Heart right ventricle (tissue), 16 donors: ENCODE measurements around the gene NDRG3. TPM values are rescaled to one million over a fixed set of nuclear protein-coding genes. Genes with fewer than 3 reads are reported as not detected.

Experiments
- ATAC-seq, 8 donors: fragments of 200-7000 bp; cut with Tn5 transposase; one replicate each; pipeline ENCODE4 v1.9.1; 2020; ENCODE audit warnings: mild to moderate bottlenecking in 8 of 8, moderate library complexity in 8 of 8, moderate number of reproducible peaks in 1 of 8
- DNase-seq, 2 donors: peaks; one replicate each; pipeline ENCODE4 v3.0.0-alpha.2; 2020
- H3K27ac ChIP-seq, 10 donors: fragments of 200-600 bp; sonication (generic) in 2 of 10; one replicate each; pipeline versions ENCODE4 v1.5.0 to v1.8.0; 2020 to 2022; ENCODE audit warnings: mild to moderate bottlenecking in 3 of 10
- H3K27me3 ChIP-seq, 7 donors: fragments of 200-600 bp; one replicate each; pipeline ENCODE4 v1.8.0; 2021 to 2022; ENCODE audit warnings: mild to moderate bottlenecking in 2 of 7
- H3K36me3 ChIP-seq, 9 donors: fragments of 200-600 bp; sonication (generic) in 1 of 9; one replicate each; pipeline versions ENCODE4 v1.5.0 to v1.8.0; 2020 to 2022; ENCODE audit warnings: mild to moderate bottlenecking in 2 of 9
- H3K4me1 ChIP-seq, 9 donors: fragments of 200-600 bp; sonication (generic) in 1 of 9; one replicate each; pipeline versions ENCODE4 v1.5.0 to v1.8.0; 2020 to 2022; ENCODE audit warnings: mild to moderate bottlenecking in 4 of 9
- H3K4me3 ChIP-seq, 10 donors: fragments of 200-600 bp; sonication (generic) in 2 of 10; one replicate each; pipeline versions ENCODE4 v1.5.0 to v1.8.0; 2020 to 2022; ENCODE audit warnings: mild to moderate bottlenecking in 7 of 10, moderate library complexity in 2 of 10
- H3K9me3 ChIP-seq, 11 donors: fragments of 200-600 bp in 10 of 11; sonication (generic) in 2 of 11; one replicate each; pipeline versions ENCODE4 v1.5.0 to v1.8.0; 2013 to 2022; ENCODE audit warnings: mild to moderate bottlenecking in 2 of 11, control low read depth in 1 of 11, moderate library complexity in 1 of 11
- WGBS, 2 donors: extraction: QIAGEN DNeasy Blood & Tissue Kit; methylation state at CpG; one replicate each; pipeline ENCODE4 v1.1.7; 2013; ENCODE audit warnings: inconsistent platforms in 1 of 2; 5-methylcytosine and 5-hydroxymethylcytosine counted together
- intact Hi-C, 10 donors: fragments of 100-400 bp; cut with DNase I; formaldehyde crosslinking; loops; one replicate each; pipeline versions ENCODE4 v1.11.1 to v1.14.2; 2022
- long read RNA-seq, 3 donors: library from polyadenylated mRNA; unstranded; transcript quantifications; one replicate each; pipeline ENCODE4 v2.0.0, GENCODE V29; 2020 to 2021
- polyA plus RNA-seq, 2 donors: library from polyadenylated mRNA; stranded (reverse); fragments of 200-250 nt; gene quantifications; one replicate each; pipeline ENCODE4 v1.2.3, GENCODE V29; 2013
- total RNA-seq, 10 donors: library from RNA; stranded (reverse); fragmentation: NEBNext Ultra II Directional in 3 of 10; extraction: Animal tissue kit (Norgen Biotek cat#: 25700) in 3 of 10; gene quantifications; one replicate each; pipeline versions ENCODE4 v1.2.1 to v1.2.4, GENCODE V29; 2021 to 2023
- TF ChIP-seq, protein P1 (sequence below), 9 donors: fragments of 200-600 bp; sonication (generic) in 2 of 9; IDR thresholded peaks; one replicate each; pipeline versions ENCODE4 v1.5.0 to v1.8.0; 2021 to 2022; ENCODE audit warnings: antibody characterized with exemption in 9 of 9, mild to moderate bottlenecking in 5 of 9, moderate library complexity in 1 of 9
- donor health status: Arrhythmogenic right ventricular cardiomyopathy.
- donor health status: ischemic (EF 13 %, LVEDD 7.1; RV severe dilation, severe dysfunction).
- donor health status: healthy with polysubstance abuse.
- donor health status: DM: no; HTN: yes; CAD: no.
- donor health status: DM: no; HTN: no; CAD: no.
- donor health status: ischemic (EF 25% LVEDD 6.9; RV normal size, moderate dysfunction).
- donor health status: ischemic (EF 25% LVEDD 5.7; RV mildly dilated, moderate dysfunction).
- donor health status: healthy.
- donor health status: DM: yes; HTN: yes; CAD: no.
- donor health status: Ischemic cardiomyopathy.
- donor health status: ischemic (EF 35%, LVEDD 5.7; RV mildly dilated, moderate dysfunction).
- donor health status: nonischemic (EF 11% LVEDD 7.7; RV severe dilation, severe dysfunction).
- donor health status: DM: yes; HTN: yes; CAD: no.
- donor health status: PGD.
- donor health status: ischemic (EF 29% LVEDD 5.4; RV normal size, mild dysfunction).
- donor health status: nonischemic (EF 23%, LVEDD 6.1; RV moderate dilation, normal function).

NDRG3 gene
- total RNA-seq, result 10 to 100 TPM; 20.7 to 37.0 (median 30.7) TPM
- polyA plus RNA-seq, result 10 to 100 TPM; 19.3 to 23.8 TPM
- long read RNA-seq, donor 1, transcript NDRG3-201 (16 exons, 2,964 nt), result major isoform, 25 of 53 reads
- long read RNA-seq, donor 1, partial matches to known transcripts, result 4 of 53 reads
- long read RNA-seq, donor 1, other reads (novel, unspliced or antisense), result 16 of 53 reads
- long read RNA-seq, donor 2, transcript NDRG3-201 (16 exons, 2,964 nt), result major isoform, 27 of 63 reads
- long read RNA-seq, donor 2, partial matches to known transcripts, result 8 of 63 reads
- long read RNA-seq, donor 2, other reads (novel, unspliced or antisense), result 22 of 63 reads
- long read RNA-seq, donor 3, transcript NDRG3-201 (16 exons, 2,964 nt), result major isoform, 33 of 82 reads
- long read RNA-seq, donor 3, transcript NDRG3-204 (17 exons, 2,978 nt), result minor isoform, 7 of 82 reads
- long read RNA-seq, donor 3, partial matches to known transcripts, result 30 of 82 reads
- long read RNA-seq, donor 3, other reads (novel, unspliced or antisense), result 10 of 82 reads

DNA sequence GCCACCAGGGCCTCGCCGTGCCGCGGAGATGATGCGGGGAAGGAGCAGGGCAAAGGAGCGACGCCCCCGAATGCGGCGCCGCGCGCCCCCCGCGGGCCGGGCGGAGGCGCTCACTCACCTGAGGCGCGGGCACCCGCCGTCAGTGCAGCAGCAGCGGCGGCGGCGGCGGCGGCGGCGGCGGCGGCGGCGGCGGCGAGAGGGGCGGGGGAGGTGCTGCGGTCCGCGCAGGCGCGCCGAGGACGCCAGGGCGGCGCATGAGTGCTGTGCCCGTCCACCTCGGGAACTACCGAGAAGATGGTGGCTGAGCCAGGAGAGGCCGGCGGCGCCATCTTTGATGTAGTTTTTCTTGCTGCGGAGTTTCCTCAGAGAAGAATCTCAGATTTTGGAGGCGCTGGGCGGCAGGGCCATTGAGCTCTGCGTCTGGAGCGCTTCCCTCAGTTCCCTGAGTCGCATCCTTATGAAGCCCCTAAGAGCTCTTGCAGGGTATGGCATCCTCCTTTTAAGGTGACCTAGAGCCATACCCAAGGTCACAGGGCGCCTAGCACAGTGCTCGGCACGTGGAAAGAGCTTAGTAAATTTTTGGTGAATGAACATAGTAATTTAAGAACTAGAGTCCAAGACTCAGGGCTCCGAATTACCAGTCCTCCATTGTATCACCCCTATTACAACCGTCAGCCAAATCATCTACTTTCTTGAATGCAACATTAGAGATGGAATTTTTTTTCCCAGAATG lies at the start of gene NDRG3:
NDRG3 (minus strand) TSS at position 164 of the 733 bp plus-strand sequence. CDS start 24,355 bp downstream, outside the sequence.
- no peaks in the 10 kb centered on the region for H3K27me3 ChIP-seq
- H3K4me1 ChIP-seq, result peaks cover 5 to 54% (median 22%) of the 10 kb centered on the region in 9 donors
- peak; percentile 93 to 95 for DNase-seq
- peak; percentile 90 to 99 (median 95) for ATAC-seq
- no peaks in the 10 kb centered on the region for H3K9me3 ChIP-seq
- peak within 1 kb of the TSS; percentile 54 to 96 (median 84) for H3K4me3 ChIP-seq
- peak within 1 kb of the TSS; percentile 73 to 94 (median 88) for H3K27ac ChIP-seq
- WGBS, 2 donors, result 3 to 4% methylated on average over 43 to 60 of the region's 63 CpGs
- H3K36me3 ChIP-seq, result peaks cover 0 to 1% (median 0%) of the 10 kb centered on the region in 9 donors
- TF ChIP-seq, protein P1, sequence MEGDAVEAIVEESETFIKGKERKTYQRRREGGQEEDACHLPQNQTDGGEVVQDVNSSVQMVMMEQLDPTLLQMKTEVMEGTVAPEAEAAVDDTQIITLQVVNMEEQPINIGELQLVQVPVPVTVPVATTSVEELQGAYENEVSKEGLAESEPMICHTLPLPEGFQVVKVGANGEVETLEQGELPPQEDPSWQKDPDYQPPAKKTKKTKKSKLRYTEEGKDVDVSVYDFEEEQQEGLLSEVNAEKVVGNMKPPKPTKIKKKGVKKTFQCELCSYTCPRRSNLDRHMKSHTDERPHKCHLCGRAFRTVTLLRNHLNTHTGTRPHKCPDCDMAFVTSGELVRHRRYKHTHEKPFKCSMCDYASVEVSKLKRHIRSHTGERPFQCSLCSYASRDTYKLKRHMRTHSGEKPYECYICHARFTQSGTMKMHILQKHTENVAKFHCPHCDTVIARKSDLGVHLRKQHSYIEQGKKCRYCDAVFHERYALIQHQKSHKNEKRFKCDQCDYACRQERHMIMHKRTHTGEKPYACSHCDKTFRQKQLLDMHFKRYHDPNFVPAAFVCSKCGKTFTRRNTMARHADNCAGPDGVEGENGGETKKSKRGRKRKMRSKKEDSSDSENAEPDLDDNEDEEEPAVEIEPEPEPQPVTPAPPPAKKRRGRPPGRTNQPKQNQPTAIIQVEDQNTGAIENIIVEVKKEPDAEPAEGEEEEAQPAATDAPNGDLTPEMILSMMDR (IDR thresholded peaks at IDR 0.05), result peak in 4 of 9 donors; percentile 3 to 17 (median 9)
- intact Hi-C loops, result loop anchor here in 2 of 10 donors (5.0 to 10.0 kb wide), 2 partner anchors 134 to 281 kb away; no protein-coding TSS in a partner anchor

DNA sequence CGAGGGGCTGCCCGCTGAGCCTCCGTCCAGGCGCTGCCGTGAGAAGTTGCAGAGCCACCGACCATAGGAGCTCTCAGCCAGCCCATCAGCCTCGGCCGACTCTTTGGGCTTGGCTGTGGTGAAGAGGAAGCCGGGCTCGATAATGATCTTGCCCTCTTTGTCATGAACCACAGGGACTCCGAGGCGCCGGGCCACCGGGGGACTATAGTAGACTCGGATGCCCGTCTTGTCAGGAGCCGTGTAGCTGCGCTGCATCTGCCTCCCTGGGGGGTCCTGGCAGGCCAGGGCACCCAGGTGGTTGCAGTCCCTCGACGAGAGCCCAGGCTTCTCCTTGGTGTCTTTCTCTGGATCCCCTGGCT lies 48.2 kb upstream of the NDRG3 start:
- peaks cover 4 to 98% (median 53%) of the 10 kb centered on the region in 9 donors for H3K36me3 ChIP-seq
- H3K27me3 ChIP-seq, result no peaks in the 10 kb centered on the region
- no peaks in the 10 kb centered on the region for H3K9me3 ChIP-seq
- H3K27ac ChIP-seq, result no peak overlapping the region
- H3K4me1 ChIP-seq, result peaks cover 0 to 18% (median 5%) of the 10 kb centered on the region in 9 donors
- TF ChIP-seq, protein P1 (IDR thresholded peaks at IDR 0.05), result no peak
- no peak for DNase-seq
- intact Hi-C loops, result loop anchor here in 2 of 10 donors (5.0 kb wide), 3 partner anchors 68 to 93 kb away; a partner anchor contains a TSS
- no peak overlapping the region for H3K4me3 ChIP-seq
- 76 to 78% methylated on average over 20 of the region's 20 CpGs for WGBS, 2 donors
- ATAC-seq, result peak in 1 of 8 donors; percentile 6

DNA sequence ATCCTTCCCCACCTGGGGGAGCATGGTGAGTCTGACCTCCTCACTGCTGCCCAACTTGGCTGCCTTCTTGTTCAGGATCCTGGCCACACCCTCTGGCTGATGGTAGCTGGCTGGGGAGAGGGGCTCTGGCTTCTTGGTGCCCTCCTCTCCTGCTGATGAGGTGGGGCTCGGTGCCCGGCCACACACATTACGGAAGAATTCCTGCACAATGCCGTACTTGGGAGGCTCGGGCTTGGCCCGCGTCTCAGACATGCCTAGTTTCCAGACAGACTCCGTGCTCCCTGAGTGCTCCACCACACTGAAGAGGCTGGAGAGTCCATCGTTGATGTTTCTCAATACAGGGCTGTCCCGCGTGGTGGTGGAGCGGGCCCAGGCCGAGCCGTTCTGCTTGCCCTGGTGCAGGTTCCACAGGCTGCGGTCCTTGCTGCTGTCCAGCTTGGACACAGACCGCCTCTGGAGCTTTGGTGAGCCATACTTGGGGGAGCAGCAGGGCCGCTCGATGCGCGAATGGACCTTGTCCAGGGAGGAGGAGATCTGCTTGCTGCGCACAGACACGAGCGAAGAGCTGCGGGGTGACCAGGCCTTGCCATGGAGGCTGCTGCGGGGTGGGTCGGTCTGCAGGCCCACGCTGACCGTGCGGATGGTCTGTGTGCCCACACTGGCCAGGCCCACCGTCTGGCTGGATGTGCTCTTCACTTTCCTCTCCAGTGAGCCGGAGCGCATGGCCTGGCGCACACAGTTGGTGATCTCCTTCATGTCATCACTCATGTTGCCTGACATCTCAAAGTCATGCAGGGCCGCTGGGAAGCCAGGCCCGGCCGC lies 47.6 kb upstream of the NDRG3 start:
- TF ChIP-seq, protein P1 (IDR thresholded peaks at IDR 0.05), result no peak
- DNase-seq, result no peak
- Histone ChIP-seq H3K4me3 (no peak overlapping the region), H3K4me1 (peaks cover 0 to 18% (median 5%) of the 10 kb centered on the region in 9 donors), H3K27me3 (no peaks in the 10 kb centered on the region), H3K9me3 (no peaks in the 10 kb centered on the region), H3K36me3 (peaks cover 4 to 98% (median 49%) of the 10 kb centered on the region in 9 donors), H3K27ac (no peak overlapping the region)
- intact Hi-C loops, result loop anchor here in 2 of 10 donors (5.0 kb wide), 3 partner anchors 69 to 94 kb away; a partner anchor contains a TSS
- WGBS, 2 donors, result 87 to 89% methylated on average over 36 of the region's 36 CpGs
- peak in 3 of 8 donors; percentile 5 to 27 (median 6) for ATAC-seq
